Prostate gland (tissue), 2 donors: ENCODE measurements around the gene NACAD.

Source experiments
- CTCF ChIP-seq, 4 experiments: fragments of 200-600 bp in 2 of 4; fragments of 450-650 bp in 2 of 4; sonication (generic) in 2 of 4; IDR thresholded peaks; 1 replicate in 3 of 4; 2 replicates in 1 of 4; pipeline ENCODE4 v1.5.1; 2016 to 2019; ENCODE audit warnings: antibody characterized with exemption in 4 of 4, mild to moderate bottlenecking in 2 of 4, moderate library complexity in 2 of 4
- POLR2A ChIP-seq: fragments of 450-650 bp; IDR thresholded peaks from one replicate; pipeline ENCODE4 v1.6.1; 2016; ENCODE audit warnings: antibody characterized with exemption, mild to moderate bottlenecking
- POLR2AphosphoS5 ChIP-seq: sonication (generic); formaldehyde crosslinking; IDR thresholded peaks from one replicate; pipeline ENCODE4 v1.6.1; 2017; ENCODE audit warnings: antibody characterized with exemption

DNA sequence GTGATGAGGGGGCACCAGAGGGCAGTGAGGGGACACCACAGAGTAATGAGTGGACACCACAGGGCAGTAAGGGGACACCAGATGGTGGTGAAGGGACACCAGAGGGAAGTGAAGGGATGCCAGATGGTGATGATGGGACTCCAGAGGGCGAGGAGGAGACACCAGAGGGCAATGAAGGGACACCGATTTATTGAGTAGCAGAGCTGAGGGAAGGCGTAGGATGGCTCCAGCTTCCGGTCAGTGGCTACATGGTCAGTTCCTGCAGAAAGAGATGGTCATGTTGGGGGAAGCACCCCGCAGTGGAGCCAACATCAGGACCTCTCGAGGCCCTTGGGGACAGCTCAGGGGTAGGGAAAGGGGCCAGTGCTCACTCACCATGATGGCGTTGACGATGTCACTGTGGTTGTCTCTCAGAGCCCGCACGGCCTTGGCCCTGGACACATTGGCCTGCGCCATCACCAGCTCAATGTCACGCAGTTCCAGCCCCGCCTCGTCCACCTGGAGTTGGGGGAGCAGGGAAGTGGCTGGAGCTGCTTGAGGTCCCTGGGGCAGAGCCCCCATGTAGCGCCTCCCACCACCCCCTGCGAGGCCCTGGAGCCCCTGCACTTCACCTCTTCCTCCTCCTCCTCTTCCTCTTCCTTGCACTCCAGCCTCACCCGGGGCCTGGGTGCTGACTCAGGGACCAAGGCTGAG is 8.4 kb downstream of the NACAD start:
- TF ChIP-seq CTCF (IDR thresholded peaks at IDR 0.05) (no peak), POLR2A (no peak), POLR2AphosphoS5 (no peak)
